Measurements from ENCODE around the gene NCKIPSD.

The NCKIPSD gene

GRCh38 chr3:48688032-48688736, 2.5 kb upstream of the NCKIPSD start:
- H3K4me3 ChIP-seq (ENCODE audit: low read length) = no peak overlapping the region
- no peak for TF ChIP-seq ZNF274 (IDR thresholded peaks at IDR 0.05; ENCODE audit: low read depth, low read length)

DNA sequence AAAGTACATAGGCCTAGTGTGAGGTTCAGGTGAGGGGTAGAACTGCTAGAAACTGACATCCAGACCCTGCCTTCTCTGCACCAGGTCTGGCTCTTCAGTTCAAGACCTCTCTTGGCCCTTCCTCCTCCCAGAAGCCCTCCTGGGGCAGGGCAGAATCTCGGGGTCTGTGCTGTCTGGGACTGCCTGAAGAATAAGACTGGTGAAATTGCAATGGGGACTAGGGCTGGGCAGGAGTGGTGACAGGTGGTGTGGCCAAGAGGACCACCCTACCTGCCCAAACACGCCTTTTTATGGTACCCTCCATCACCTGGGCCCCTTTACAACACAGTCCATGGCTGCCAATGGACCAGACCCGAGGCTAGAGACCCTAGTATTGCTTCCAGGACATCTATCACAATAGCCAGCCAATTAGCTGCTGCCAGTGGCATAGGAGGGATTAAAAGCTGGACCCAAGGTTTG, 1.5 kb upstream of the NCKIPSD start:
- no peak overlapping the region for H3K4me3 ChIP-seq (ENCODE audit: low read length)
- TF ChIP-seq ZNF274 (IDR thresholded peaks at IDR 0.05; ENCODE audit: low read depth, low read length) = no peak

DNA sequence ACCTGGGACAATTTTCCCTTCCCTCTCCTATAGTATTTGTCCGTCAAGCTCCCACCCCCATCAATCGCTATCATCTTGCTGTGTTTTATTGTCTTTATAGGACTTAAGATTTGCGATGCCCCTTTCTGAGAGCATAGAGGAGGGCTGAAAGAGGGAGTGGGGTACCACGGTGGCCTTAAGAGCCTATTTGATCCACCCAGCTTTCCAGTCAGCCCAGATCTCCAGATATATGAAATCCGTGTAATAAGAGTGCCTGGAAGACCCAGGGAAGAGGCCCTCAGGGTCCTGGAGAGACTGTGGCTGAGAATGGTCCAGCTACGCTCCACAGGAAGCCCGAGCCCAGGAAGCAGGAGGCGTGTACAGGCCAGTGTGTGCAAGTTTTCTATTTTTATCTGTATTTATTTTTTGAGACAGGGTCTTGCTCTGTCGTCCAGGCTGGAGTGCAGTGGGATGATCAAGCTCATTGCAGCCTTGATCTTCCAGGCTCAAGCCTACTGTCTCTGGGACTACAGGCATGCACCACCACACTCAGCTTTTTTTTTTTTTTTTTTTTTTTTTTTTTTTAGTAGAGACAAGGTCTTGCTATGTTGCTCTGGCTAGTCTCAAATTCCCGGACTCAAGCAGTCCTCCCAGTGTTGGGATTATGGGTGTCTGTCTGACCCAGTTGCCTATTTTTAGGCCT, 964 bp upstream of the NCKIPSD start:
- no peak for TF ChIP-seq ZNF274 (IDR thresholded peaks at IDR 0.05; ENCODE audit: low read depth, low read length)
- no peak overlapping the region for H3K4me3 ChIP-seq (ENCODE audit: low read length)

DNA sequence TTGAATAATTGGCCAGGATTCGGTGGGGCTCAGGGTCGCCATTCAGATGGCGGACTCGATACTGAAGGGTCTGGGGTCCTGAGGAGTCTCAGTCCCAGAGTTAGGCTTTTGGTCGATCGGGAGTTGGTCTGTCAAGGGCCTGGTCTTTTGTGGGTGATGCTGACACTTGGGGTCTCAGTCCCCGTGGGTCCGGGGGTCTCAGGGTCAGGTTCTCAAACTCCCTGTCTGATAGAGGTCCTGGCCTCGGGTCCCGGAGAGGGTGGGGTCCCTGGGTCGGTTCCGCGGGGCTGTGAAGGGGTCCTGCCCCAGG, 467 bp downstream of the NCKIPSD start:
- peak overlapping the region; percentile 77 for H3K4me3 ChIP-seq (ENCODE audit: low read length)
- no peak for TF ChIP-seq ZNF274 (IDR thresholded peaks at IDR 0.05; ENCODE audit: low read depth, low read length)

GRCh38 chr3:48684480-48685143, 1.1 kb downstream of the NCKIPSD start:
- no peak for TF ChIP-seq ZNF274 (IDR thresholded peaks at IDR 0.05; ENCODE audit: low read depth, low read length)
- H3K4me3 ChIP-seq (ENCODE audit: low read length) = peak overlapping the region; percentile 77; the same call in 1 of the 2 replicates

- no peak for TF ChIP-seq ZNF274 (IDR thresholded peaks at IDR 0.05; ENCODE audit: low read depth, low read length)
- H3K4me3 ChIP-seq (ENCODE audit: low read length) = no peak overlapping the region
These were observed 1.7 kb downstream of the NCKIPSD start for GRCh38 chr3:48684054-48684349.

- TF ChIP-seq ZNF274 (IDR thresholded peaks at IDR 0.05; ENCODE audit: low read depth, low read length) = no peak
- no peak overlapping the region for H3K4me3 ChIP-seq (ENCODE audit: low read length)
These were observed 2.9 kb downstream of the NCKIPSD start for GRCh38 chr3:48682786-48683185.

DNA sequence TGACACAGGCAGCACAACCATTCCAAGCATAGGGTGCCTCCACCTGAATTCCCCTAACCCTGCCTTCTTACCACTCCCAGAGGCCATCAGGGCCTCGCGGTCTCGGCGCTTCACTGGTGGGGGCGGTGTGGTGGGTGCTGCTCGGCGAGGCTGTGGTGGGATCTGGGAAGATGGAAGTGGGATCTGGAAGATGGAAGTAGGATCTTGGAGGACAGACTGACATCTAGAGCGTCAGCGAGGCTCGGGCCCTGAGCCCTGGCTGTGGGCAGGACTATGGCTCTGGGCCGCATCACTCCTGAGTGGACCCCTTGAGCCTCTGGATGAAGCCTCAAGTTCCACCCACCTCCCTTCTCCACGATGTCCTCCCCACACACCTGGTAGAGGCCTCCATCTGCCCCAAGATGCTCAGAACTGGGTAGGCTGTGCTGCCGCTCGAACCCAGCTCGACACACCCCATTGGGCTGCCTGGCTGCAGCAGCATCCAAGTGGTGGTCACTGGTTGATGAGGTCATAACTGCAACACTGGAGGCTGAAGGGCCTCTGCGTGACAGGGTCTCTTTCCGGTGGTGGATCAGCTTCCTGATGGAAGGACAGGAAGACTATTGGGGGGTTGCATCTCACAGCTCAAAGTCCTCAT, 3.6 kb downstream of the NCKIPSD start:
- H3K4me3 ChIP-seq (ENCODE audit: low read length) = no peak overlapping the region
- TF ChIP-seq ZNF274 (IDR thresholded peaks at IDR 0.05; ENCODE audit: low read depth, low read length) = no peak

DNA sequence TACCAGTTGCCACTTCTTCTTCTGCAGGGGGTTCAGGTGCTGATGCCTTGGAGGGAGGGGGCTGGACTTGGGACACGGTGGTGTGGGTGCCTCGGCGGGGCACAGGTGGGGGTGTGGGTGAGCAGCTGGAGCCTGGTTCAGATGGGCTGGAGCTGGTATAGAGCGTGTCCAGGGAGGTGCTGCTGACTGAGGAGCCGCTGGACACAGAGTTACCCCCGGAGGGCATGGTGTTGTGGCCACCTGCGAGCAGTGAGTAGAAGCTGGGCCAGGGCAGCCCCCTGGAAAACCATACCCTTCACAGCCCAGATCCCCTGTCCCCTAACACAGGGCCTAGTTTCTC, 4.2 kb downstream of the NCKIPSD start:
- no peak for TF ChIP-seq ZNF274 (IDR thresholded peaks at IDR 0.05; ENCODE audit: low read depth, low read length)
- no peak overlapping the region for H3K4me3 ChIP-seq (ENCODE audit: low read length)

- no peak for TF ChIP-seq ZNF274 (IDR thresholded peaks at IDR 0.05; ENCODE audit: low read depth, low read length)
- no peak overlapping the region for H3K4me3 ChIP-seq (ENCODE audit: low read length)
These were observed 4.7 kb downstream of the NCKIPSD start for GRCh38 chr3:48680811-48681540.

GRCh38 chr3:48679411-48680391, 6.0 kb downstream of the NCKIPSD start:
- no peak overlapping the region for H3K4me3 ChIP-seq (ENCODE audit: low read length)
- TF ChIP-seq ZNF274 (IDR thresholded peaks at IDR 0.05; ENCODE audit: low read depth, low read length) = no peak

GRCh38 chr3:48678566-48679380, 6.9 kb downstream of the NCKIPSD start:
- no peak for TF ChIP-seq ZNF274 (IDR thresholded peaks at IDR 0.05; ENCODE audit: low read depth, low read length)
- H3K4me3 ChIP-seq (ENCODE audit: low read length) = no peak overlapping the region

Data from GM08714 (cell line).